ENCODE data around the gene SPAG8.

SPAG8 gene

DNA sequence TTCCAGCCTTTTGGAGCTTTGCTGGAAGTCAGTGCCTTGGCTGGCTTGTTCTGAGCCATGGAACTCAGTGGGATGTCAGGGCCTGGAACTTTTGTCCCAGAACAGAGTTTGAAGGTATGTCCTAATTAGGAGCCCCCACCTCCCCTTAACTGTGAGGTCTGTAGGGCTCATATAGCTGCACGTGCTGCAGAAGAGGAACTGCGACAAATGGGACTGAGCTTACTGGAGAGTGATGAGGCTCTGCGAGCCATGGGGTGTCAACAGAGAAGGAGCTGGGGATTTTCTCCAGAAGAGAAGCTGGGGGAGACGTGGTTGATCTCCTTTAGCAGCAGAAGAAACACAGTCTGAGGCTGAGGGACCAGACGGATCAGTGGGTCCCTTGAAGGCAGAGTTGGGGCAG lies 27.9 kb upstream of the SPAG8 start:
- DNase-seq: no peak

DNA sequence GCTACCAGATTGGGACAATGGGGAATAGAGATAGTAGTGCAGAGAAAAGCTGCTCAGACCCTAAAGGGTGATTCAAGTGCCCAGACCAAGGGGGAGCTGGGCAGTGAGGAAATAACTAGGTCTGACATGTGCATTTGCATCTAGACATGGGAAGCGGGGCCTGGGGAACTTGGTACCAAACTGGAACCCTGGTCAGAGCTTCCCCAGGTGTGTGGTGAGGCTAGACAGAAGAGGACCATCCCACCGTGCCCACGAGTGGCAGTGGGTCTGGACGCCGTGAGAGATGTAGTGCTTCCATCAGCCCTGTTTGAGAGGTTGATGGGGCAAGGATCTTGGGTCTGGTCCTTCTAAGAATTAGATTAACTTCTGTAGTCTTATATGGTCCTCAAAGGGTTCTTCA lies 24.5 kb upstream of the SPAG8 start:
- DNase-seq: no peak

DNA sequence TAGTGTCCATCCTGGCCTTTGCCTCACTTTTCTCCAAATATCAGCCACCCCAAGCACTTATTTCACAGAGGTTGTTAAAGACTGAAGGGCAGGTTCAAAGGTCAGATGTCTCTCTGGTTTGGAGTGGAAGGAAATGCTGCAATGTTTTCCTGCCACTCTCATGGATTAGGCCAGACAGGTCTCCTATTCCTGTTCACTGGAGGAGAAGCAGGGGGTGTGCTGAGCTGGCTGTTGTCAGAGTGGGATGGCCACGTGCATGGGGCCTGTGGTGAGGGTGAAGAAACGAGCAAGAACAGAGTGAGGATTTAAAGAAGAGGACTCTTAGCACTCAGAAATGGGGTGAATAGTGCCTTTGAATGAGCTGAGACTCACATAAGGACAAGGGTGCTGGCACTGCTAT lies 23.7 kb upstream of the SPAG8 start:
- no peak for DNase-seq

DNA sequence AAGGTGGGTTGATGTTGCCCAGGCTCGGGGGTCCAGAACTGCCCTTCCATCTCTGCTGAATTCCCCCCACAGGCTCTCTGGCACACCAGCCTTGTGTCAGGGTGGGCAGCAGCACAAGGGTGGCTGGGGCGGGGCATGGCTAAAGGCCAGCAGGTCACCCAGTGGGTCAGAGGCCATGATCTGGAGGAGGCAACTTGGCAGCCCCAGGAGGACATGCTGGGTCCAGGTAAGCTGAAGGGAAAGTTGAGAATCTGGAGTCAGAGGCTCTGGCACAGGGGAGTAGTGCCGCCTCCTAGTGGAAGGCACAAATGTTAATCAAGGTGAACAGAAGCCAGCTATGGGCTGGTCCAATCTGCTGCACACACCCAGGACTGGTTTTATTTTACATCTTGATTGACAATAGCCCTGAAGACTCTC lies 23.2 kb upstream of the SPAG8 start:
- DNase-seq: no peak

DNA sequence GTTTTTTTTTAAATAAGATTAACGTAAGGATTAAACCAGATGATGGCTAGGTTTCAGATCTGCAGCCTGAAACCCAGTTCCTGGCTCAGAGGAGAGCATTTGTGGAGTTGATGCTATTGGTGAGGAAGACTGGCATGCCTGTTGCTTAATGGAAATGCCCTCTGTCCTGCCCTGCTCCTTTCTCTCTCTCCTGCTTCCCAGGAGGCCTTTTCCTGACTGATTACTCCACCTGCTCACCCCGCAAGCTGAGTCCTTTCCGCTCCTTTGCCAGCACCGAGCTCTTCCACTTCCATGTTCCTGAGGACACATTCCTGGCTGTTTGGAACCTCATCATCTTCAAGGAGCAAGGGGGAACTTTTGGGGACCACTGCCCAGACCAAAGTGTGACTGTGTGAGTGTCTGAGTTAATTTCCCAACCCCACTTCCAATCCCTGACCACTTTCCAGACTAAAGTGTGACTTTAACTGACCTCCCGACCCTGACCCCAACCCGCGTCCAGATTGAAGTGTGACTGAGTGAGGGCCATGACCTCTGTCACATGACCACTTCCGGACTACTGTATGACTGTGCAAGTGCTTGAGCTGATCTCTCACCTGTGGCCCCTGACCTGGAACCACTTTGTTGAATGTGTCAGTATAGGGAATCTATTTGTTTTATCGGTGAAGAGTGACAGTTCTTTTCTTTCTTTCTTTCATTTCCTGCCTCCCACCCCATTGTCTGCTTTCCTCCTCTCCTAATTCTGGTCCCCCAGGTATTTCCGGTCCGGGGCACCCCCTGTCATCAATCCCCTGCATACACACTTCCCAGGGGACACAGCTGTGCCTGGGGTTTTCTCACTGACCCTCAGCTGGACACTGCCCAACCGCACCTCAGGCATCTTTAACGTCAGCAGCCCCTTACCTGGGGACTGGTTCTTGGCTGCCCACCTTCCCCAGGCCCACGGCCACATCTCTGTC lies 22.5 kb upstream of the SPAG8 start:
- no peak for DNase-seq

DNA sequence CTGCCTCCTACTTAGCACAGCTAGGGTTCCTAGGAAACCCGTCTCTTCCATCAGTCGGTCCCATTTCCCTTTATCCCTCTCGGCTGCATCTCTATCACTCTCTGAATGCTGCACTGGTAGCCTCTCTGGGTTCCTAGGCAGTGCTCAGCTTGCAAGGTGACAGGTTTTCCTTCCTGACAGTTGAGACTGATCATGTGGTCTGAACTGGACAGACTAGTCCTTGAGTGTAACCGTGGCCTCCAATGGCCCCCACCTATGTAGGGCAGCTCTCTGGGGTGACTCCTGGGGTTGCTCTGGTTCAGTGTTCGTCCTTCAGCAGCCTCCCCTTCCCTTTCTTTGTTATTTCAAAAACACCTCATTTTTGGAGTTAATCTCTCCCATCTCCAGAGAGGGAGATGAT lies 20.8 kb upstream of the SPAG8 start:
- DNase-seq: no peak

DNA sequence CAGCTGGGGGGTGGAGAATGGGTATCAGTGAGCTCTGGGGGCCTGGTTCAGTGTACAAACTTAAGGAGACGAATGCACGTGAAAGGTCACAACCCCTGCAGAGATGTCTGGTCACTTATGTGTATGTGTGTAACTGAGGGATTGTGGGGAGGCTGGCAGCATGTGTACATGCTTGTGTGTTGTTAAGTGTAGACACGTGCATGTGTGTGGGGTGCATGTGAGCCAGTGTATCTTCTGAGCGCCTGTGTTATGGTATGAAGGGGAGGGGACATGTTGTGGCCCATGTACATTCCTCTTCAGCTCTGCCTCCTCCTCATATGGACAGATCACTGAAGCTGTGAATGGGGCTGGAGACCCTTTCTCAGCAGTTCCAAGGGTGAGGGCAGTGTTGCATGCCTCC lies 19.0 kb upstream of the SPAG8 start:
- no peak for DNase-seq

DNA sequence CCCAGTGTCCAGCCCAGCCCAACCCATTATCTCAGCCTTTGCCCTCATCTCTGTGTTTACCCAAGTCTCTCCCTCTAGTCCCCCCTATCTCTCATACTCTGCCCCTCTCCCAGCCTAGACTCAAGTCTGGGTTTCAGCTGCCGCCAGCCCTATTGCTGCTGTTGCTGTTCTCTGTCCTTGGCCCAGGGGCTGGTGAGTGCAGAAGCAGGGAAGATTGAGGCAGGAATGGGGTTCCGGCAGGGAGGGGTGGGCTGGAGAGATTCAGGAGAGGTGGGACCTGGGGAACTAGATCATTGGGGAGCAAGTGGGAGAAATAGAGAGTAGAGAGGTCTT lies 17.7 kb upstream of the SPAG8 start:
- DNase-seq: no peak

DNA sequence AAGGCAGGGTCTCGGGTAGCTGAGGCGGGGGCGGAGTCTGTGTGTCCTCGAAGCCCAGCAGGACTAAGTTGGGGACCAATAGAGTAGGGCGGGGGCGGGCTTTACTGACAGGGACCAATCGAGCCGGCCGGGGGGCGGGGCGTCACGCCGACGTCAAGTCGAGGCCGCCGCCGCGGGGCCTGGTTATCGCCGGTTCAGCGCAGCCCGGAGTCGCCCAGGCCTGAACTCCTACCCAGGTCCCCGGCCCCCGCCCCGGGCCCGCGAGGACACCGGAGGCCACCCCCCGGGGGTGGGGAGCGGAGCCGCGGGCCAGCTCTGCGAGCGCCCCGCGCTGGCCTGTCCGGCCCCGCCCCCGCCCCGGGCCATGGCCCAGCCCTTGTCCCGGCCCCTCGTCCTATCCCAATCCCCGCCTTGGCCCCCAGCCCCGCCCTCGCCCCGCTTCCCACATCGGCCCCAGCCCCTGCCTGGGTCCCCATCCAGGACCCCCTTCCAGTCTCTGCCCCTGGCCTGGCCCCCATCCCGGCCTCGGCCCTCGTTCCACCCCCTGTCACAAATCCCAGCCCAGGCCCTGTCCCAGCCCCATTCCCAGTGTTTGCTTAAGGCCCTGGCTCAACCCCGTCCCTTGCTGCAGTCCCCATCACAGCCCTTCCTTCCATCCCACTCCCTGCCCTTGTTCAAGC lies 17.2 kb upstream of the SPAG8 start, which contains the start of gene TMEM8B:
TMEM8B (plus strand) TSS at position 145 of the 680 bp plus-strand sequence; CDS start at position 365, 220 bp downstream.
- peak; percentile 40 for DNase-seq

DNA sequence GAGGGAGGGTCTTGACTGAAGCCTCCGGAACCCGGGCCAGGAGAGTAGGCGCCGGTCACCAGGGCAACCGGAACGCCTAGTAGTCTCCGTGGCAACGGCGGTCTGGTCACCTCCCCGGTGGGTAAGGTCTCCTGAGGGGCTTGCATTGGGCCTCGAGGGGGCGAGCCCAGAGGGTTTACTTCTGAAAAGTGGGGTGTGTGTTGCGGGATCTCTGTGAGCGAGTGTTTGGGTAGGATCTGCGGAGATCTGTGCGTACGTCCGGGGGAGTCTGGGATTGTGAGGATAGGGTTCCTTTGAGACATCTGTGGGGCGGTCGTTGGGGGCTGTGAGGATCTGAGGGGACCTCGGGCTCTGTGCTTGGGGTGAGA lies 16.6 kb upstream of the SPAG8 start, which contains the start of gene FAM221B:
FAM221B (minus strand) TSS at position 17 of the 368 bp plus-strand sequence. CDS start 2,571 bp downstream, outside the sequence.
- DNase-seq: no peak

DNA sequence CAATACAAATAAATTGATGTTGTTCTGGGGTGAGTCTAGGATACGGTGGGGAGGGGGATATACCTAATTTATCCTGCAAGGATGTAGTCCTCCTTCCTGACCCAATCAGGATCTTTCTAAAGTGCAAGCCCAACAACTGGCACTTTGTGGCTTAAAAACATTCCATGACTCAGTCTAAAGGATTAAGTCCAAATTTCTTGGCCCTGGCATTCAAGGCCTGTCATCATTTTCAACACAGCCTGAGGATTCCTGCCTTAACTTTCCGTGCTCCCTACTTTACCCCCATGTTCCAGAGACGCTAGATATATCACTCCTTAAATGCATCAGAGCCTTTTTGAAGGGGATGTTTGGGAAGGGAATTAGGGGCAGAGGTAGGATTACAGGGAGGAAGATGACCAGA lies 15.4 kb upstream of the SPAG8 start:
- DNase-seq: no peak

DNA sequence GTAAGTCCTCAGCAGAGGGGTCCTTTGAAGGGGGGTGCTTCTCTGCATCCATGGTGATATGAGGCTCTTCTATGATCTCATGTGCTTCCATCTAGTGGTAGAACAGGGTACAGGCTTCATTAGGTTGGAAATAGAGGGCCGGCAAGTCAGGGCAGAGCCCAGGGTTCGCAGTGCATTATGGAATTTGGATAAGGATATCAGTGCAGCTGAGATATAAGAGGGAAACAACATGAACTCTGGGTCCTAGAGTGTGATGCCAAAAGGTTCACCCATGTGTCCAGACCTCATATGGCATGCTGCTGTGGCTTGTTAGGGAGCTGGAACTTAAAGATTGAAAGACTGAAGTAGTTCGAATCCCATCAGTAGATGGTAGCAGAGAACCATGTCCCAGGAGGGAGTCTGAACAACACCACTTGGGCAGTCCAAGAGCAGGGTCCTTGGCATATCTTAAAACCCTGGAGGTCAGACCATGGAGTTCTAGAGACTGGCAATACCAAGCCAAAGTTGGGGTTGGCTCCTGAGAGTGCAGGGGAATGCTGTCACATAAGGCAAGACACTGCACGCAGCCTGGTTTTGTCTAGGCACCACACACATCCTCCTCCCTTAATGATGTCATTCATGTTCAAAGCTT lies 14.1 kb upstream of the SPAG8 start:
- DNase-seq: peak; percentile 12

DNA sequence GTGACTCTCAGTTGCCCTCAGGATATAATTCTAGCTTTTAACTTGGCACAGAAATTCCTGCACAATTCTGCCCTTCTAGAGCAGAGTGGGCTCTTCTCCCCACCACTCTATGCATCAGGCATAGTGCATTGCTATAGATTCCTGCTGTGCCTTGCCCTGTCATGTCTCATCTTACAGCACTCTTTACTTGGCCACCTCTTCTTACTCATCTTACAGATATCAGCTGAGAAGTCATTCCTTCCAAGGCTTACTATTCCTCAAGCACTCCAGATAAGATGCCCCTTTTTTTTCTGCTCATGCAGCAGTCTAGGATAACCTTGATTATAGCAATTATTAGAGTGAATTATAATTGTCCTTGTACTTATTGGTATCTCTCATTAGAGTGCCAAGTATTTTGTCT lies 10.9 kb upstream of the SPAG8 start:
- no peak for DNase-seq

DNA sequence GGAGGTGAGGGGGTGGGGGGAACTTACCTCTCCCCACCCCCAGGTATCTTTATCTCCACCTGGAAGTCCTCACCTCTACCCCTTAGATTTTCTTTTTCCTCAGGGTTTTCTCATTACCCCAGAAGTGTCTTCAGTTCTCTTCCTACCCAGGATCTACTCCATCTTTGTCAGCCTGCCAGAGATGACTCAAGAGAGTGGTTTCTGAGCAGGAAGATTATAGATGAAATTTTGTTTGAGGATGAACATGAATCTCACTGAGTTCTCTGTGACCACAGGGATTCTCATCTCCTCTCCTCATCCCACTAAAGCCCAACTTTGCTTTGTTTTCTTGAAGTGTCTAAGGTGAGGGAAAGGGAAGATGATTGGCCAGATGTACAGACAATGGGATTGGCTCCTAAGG lies 8.0 kb upstream of the SPAG8 start:
- DNase-seq: no peak

DNA sequence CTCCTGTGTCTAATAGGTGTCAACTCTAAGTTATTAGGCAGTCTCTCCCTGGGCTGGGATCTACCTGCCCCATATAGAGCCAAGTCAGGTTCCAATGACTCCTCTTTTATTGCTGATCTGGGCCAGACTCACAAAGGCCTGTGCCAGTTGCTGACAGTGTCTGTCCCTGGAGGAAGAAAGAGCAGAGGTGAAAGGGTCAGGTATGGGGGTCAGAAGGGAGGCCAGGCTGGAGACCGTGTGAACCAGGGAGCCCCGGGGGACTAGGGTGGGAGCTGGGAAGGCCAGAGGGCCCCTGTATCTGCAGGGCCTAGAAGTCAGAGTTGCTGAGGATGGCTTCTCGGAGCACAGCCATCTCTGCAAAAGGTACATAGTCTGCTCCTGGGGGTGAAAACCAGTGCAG lies 6.3 kb upstream of the SPAG8 start:
- no peak for DNase-seq

DNA sequence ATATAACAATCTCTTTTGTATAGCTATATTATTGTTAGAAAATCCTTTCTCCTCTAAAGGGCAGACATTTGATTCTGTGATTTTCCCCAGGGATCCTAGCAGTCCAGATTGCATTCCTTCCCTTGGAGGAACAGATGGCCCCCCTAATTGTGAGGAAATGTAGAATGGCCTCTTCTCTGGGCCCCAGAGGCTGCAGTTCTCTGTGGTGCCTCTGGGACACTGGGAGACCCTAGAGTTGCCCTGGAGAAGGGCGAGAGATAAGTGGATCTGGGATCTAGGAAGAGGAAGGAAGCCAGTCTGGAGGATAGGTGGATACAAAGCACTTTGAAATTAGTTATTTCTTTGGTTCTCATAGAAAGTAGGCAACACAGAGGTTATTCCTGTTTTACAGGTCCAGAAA lies 4.6 kb upstream of the SPAG8 start:
- DNase-seq: no peak

DNA sequence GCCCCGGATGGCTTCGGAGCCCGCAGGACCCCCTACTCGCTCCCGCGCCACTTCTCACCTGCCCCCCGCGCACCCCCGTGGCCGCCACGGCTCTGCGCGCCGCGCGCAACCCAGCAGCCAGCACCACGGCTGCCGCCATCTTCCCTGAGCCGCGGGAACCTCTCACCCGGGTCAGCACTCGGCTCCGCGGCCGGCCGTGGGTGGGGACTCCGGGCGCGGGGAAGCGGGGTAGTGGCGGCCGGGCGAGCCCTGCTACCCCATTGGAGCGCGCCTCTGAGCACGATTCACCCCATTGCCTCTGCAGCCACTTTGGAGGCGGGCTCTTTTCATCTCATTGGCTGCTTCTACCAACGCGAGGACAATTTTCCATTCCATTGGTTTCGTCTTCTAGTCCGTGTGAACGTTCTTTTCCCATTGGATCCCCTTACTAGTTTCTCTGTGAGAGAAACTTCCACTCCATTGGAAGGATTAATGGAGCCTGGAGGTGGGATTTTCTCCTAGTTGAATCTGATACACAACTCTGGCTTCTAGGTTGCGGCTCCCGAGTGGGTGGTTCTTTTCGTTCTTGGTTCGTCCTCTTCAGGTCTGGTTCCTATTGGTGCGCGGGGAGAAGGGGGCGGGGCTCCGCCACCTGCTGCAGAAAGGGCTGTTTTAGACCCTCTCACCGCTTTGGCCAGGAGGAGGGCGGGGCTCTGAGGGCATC lies 2.9 kb upstream of the SPAG8 start, which contains the start of gene HINT2:
HINT2 (minus strand) TSS at position 202 of the 703 bp plus-strand sequence; CDS start at position 139, 63 bp downstream.
- DNase-seq: peak; percentile 99

DNA sequence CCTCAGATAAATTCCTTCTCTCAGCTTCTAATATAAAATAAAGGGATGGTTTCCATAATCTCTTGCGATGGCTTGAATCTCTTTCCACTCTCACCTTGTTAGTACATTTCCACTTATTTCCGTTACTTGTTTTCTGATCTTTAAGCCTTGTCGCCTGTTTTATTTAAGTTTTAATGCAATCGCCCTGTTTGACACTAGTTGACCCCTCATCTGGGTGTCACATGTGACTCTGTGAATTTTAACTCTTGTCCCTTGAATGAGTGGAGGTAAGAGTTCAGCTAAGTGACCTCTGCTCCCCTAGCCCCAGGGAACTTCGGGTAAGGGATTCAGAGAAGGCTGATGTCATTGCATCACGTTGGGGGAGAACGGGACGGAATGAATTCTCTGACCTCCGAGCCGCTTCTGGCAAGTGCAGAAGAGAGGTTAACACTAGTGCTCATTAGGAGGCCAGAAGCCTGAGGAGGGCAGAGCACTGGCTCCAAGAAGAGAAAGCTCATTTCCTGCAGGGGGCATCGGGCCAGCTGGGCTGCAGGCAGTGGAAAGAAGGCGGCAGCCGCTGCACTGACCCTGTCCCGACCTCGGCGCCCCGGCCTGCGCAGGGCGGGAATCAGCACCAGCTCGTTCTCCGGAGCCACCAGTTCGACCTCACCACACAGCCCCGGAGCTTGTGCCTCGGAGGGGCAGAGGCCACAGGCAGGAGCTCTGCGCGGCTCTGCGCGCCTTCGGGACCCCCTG lies 2.2 kb upstream of the SPAG8 start:
- no peak for DNase-seq

DNA sequence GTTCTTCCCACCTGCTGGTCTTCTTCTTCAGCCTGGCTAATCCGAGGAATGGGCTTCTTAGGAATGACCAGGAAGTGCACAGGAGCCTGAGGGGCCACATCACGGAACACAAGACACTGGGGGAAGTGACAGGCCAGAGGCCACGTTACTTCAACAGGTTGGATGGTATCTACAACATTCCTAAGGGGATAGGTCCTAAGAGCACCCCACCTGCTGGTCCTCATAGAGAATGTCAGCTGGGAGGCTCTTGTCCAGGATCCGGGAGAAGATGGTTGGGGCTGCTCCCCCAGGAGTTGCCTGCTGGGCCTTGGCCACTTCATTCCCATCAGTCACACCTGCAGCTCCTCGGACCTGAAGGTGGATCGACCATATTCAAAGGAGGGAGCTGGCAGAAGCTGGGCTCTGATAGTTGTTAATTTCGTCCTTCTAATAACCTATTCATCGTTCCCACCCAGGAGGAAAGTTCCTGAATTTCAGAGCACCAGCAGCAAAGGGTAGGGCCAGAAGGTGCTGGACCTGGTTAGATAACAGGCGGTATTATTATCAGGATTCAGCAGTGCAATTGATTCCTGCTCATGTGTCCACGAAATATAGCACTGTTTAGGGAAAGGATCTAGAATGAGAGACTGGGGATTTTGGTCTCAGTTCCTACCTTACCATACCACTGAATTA lies 1.5 kb upstream of the SPAG8 start:
- DNase-seq: no peak

DNA sequence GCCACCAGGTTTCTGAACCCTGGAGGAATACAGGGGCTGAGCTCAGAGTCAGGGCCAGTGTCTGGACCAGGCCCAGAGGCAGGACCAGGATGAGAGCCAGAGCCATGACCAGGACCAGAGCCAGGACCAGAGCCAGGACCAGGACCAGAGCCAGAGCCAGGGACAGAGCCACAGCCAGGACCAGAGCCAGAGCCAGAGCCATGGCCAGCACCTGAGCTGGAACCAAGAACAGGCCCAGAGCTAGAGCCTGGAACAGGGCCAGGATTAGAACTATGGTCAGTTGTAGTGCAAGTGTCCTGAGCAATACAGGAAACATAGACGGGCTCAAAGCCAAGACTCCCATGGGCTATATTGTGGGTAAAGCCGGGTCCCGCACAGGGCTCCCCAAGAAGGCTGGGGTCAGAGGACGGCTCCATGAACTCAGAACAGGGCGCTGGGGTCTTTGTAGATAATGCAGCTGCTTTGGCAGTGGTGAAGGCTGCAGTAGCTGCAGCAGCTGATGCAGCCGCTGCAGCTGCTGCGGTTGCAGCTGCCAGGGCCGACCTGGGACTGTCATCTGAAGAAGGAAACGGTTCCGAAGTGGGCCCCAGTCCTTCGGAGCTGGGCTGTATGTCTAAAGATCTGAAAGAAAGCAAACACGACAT lies 559 bp downstream of the SPAG8 start:
- no peak for DNase-seq

DNA sequence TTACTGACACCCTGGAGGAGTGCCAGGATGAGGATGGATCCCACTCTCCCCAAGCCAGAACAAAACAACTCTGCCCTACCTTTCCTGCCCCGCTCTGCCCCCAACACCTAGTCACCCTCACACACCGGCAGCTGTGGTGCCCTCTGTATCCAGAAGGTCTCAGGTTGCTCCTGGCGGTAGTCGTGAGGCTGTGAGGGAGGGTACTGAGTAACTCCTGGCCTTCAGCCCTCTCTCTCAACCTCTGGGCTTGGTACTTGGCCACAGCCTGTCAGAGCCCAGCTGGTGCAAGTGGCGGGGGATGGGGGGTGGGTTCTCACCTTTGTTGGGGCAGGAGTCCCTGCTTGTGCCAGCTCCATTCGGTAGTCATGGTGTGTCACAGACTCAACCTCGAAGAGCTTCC lies 1.9 kb downstream of the SPAG8 start:
- no peak for DNase-seq
